ENCODE results near the gene ESR2. TPM values are rescaled to one million over a fixed set of nuclear protein-coding genes. Genes with fewer than 3 reads are reported as not detected.

ESR2 gene
- total RNA-seq, 4 donors from 2014 or later, result 0.14 to 1.4 TPM; not detected in 2

- no peak for DNase-seq
- intact Hi-C loops (cut with DNase I; ENCODE audit: low total_unique reads), result no loop called here
- no peak overlapping the region for H3K27ac ChIP-seq
- no peak for TF ChIP-seq EP300 (IDR thresholded peaks at IDR 0.05; ENCODE audit: low read depth)
- TF ChIP-seq POLR2AphosphoS5 (IDR thresholded peaks at IDR 0.05), result no peak
- TF ChIP-seq POLR2A (IDR thresholded peaks at IDR 0.05), result no peak
- TF ChIP-seq CTCF (IDR thresholded peaks at IDR 0.05), result no peak
- H3K4me3 ChIP-seq, result no peak overlapping the region
- H3K9me3 ChIP-seq, result no peaks in the 10 kb centered on the region
- no peaks in the 10 kb centered on the region for H3K36me3 ChIP-seq
- 74 to 88% methylated on average over 3 of the region's 3 CpGs for WGBS, 2 donors (ENCODE audit: low coverage in 1 of 2)
- H3K4me1 ChIP-seq, result peaks cover 0 to 19% (median 15%) of the 10 kb centered on the region in 4 donors
- in situ Hi-C loops (cut with MboI; ENCODE audit: low pct_ligation_motif_present in 1 of 4, low pct_unique_long_range_greater_than_20kb in 1 of 4, low sequenced_read_pairs in 3 of 4), result loop anchor here in 1 of 4 donors (25.0 kb wide), 1 partner anchor 130 kb away; no protein-coding TSS in a partner anchor
- peaks cover 45% of the 10 kb centered on the region for H3K27me3 ChIP-seq
Measured at GRCh38 chr14:64292197-64292596, 2.0 kb downstream of the ESR2 start.

GRCh38 chr14:64289571-64289970 lies 4.6 kb downstream of the ESR2 start:
- TF ChIP-seq CTCF (IDR thresholded peaks at IDR 0.05), result no peak
- no peak for TF ChIP-seq POLR2AphosphoS5 (IDR thresholded peaks at IDR 0.05)
- TF ChIP-seq EP300 (IDR thresholded peaks at IDR 0.05; ENCODE audit: low read depth), result no peak
- no peak for TF ChIP-seq POLR2A (IDR thresholded peaks at IDR 0.05)
- peaks cover 40% of the 10 kb centered on the region for H3K27me3 ChIP-seq
- intact Hi-C loops (cut with DNase I; ENCODE audit: low total_unique reads), result no loop called here
- H3K4me3 ChIP-seq, result no peak overlapping the region
- 92 to 100% methylated on average over 1 of the region's 1 CpG for WGBS, 2 donors (ENCODE audit: low coverage in 1 of 2)
- H3K9me3 ChIP-seq, result no peaks in the 10 kb centered on the region
- H3K36me3 ChIP-seq, result no peaks in the 10 kb centered on the region
- DNase-seq, result no peak
- in situ Hi-C loops (cut with MboI; ENCODE audit: low pct_ligation_motif_present in 1 of 4, low pct_unique_long_range_greater_than_20kb in 1 of 4, low sequenced_read_pairs in 3 of 4), result loop anchor here in 1 of 4 donors (25.0 kb wide), 1 partner anchor 127 kb away; no protein-coding TSS in a partner anchor
- no peak overlapping the region for H3K27ac ChIP-seq
- peaks cover 0 to 13% (median 11%) of the 10 kb centered on the region in 4 donors for H3K4me1 ChIP-seq

- no peaks in the 10 kb centered on the region for H3K27me3 ChIP-seq
- H3K9me3 ChIP-seq, result no peaks in the 10 kb centered on the region
- no peak overlapping the region for H3K4me3 ChIP-seq
- in situ Hi-C loops (cut with MboI; ENCODE audit: low pct_ligation_motif_present in 1 of 4, low pct_unique_long_range_greater_than_20kb in 1 of 4, low sequenced_read_pairs in 3 of 4) (loop anchor here in 1 of 4 donors (25.0 kb wide), 1 partner anchor 120 kb away; no protein-coding TSS in a partner anchor), intact Hi-C loops (cut with DNase I; ENCODE audit: low total_unique reads) (no loop called here)
- H3K4me1 ChIP-seq, result no peaks in the 10 kb centered on the region
- no peak for DNase-seq
- no peaks in the 10 kb centered on the region for H3K36me3 ChIP-seq
- TF ChIP-seq CTCF (IDR thresholded peaks at IDR 0.05) (no peak), POLR2A (IDR thresholded peaks at IDR 0.05) (no peak), POLR2AphosphoS5 (IDR thresholded peaks at IDR 0.05) (no peak), EP300 (IDR thresholded peaks at IDR 0.05; ENCODE audit: low read depth) (no peak)
- no peak overlapping the region for H3K27ac ChIP-seq
- 61 to 69% methylated on average over 2 of the region's 2 CpGs for whole genome bisulfite sequencing, 2 donors (ENCODE audit: low coverage in 1 of 2)
Measured at GRCh38 chr14:64281805-64282204, 12.4 kb downstream of the ESR2 start.

- H3K27ac ChIP-seq, result no peak overlapping the region
- TF ChIP-seq EP300 (IDR thresholded peaks at IDR 0.05; ENCODE audit: low read depth) (no peak), POLR2A (IDR thresholded peaks at IDR 0.05) (no peak), POLR2AphosphoS5 (IDR thresholded peaks at IDR 0.05) (no peak), CTCF (IDR thresholded peaks at IDR 0.05) (no peak)
- WGBS, 2 donors (ENCODE audit: low coverage in 1 of 2), result 89 to 91% methylated on average over 10 to 15 of the region's 15 CpGs
- in situ Hi-C loops (cut with MboI; ENCODE audit: low pct_ligation_motif_present in 1 of 4, low pct_unique_long_range_greater_than_20kb in 1 of 4, low sequenced_read_pairs in 3 of 4), result loop anchor here in 1 of 4 donors (25.0 kb wide), 1 partner anchor 118 kb away; no protein-coding TSS in a partner anchor
- no peak overlapping the region for H3K4me3 ChIP-seq
- H3K36me3 ChIP-seq, result no peaks in the 10 kb centered on the region
- H3K9me3 ChIP-seq, result no peaks in the 10 kb centered on the region
- no peaks in the 10 kb centered on the region for H3K4me1 ChIP-seq
- intact Hi-C loops (cut with DNase I; ENCODE audit: low total_unique reads), result no loop called here
- no peaks in the 10 kb centered on the region for H3K27me3 ChIP-seq
- DNase-seq, result no peak
Measured at GRCh38 chr14:64279704-64280668, 14.2 kb downstream of the ESR2 start.

Measured in transverse colon (tissue), 4 donors.